Uterus (tissue), 4 donors: ENCODE data around the gene TMED4. TPM values are rescaled to one million over a fixed set of nuclear protein-coding genes. Genes with fewer than 3 reads are reported as not detected.

Experiments
- DNase-seq, 2 donors: peaks; one replicate each; pipeline ENCODE4 v3.0.0-alpha.2; 2019 to 2020
- H3K27ac ChIP-seq, 2 donors: fragments of 200-600 bp; sonication (generic); 1 replicate in 1 of 2; 2 replicates in 1 of 2; pipeline ENCODE4 v1.5.1; 2016 to 2018
- H3K27me3 ChIP-seq, 2 donors: fragments of 200-600 bp; sonication (generic); one replicate each; pipeline ENCODE4 v1.5.1; 2018 to 2019; ENCODE audit warnings: control low read depth in 1 of 2
- H3K36me3 ChIP-seq, 2 donors: fragments of 200-600 bp; sonication (generic); one replicate each; pipeline ENCODE4 v1.5.1; 2019; ENCODE audit warnings: control low read depth in 1 of 2
- H3K4me1 ChIP-seq, 2 donors: fragments of 200-600 bp; sonication (generic); one replicate each; pipeline ENCODE4 v1.5.1; 2018 to 2019; ENCODE audit warnings: control low read depth in 1 of 2
- H3K4me3 ChIP-seq, 2 donors: fragments of 200-600 bp; sonication (generic); 1 replicate in 1 of 2; 2 replicates in 1 of 2; pipeline ENCODE4 v1.5.1; 2018 to 2019; ENCODE audit warnings: mild to moderate bottlenecking in 1 of 2
- H3K9me3 ChIP-seq, 2 donors: fragments of 200-600 bp; sonication (generic); one replicate each; pipeline ENCODE4 v1.5.1; 2019; ENCODE audit warnings: control low read depth in 1 of 2
- CTCF ChIP-seq, 4 experiments: fragments of 200-600 bp in 2 of 4; fragments of 450-650 bp in 2 of 4; sonication (generic) in 2 of 4; IDR thresholded peaks; one replicate each; pipeline ENCODE4 v1.5.1; 2016 to 2019; ENCODE audit warnings: antibody characterized with exemption in 4 of 4, mild to moderate bottlenecking in 2 of 4, moderate library complexity in 1 of 4
- POLR2A ChIP-seq, 2 donors: fragments of 450-650 bp; IDR thresholded peaks; one replicate each; pipeline ENCODE4 v1.6.1; 2016; ENCODE audit warnings: antibody characterized with exemption in 2 of 2, mild to moderate bottlenecking in 1 of 2, moderate library complexity in 1 of 2
- intact Hi-C: fragments of 100-400 bp; cut with DNase I; formaldehyde crosslinking; loops from one replicate; pipeline ENCODE4 v1.15.1; 2023; ENCODE audit warnings: low total_unique reads
- total RNA-seq, 4 donors: library from RNA; depleted of rRNA in 3 of 4; stranded (reverse); fragments of >200 nt in 3 of 4; gene quantifications; one replicate each; pipeline versions ENCODE4 v1.1.0 to v1.2.4, GENCODE V29; 2014 to 2023
- donor health status: DM: yes; HTN: yes; CAD: no.

TMED4 gene
- total RNA-seq, 4 donors from 2014 or later, result 37.9 to 403 (median 85.8) TPM

GRCh38 chr7:44533301-44534055 lies 48.6 kb downstream of the TMED4 start:
- Histone ChIP-seq H3K9me3 (no peaks in the 10 kb centered on the region), H3K36me3 (no peaks in the 10 kb centered on the region), H3K4me3 (no peak overlapping the region), H3K27ac (no peak overlapping the region), H3K27me3 (no peaks in the 10 kb centered on the region), H3K4me1 (no peaks in the 10 kb centered on the region)
- DNase-seq, result no peak
- intact Hi-C loops, result no loop called here
- no peak for TF ChIP-seq CTCF (IDR thresholded peaks at IDR 0.05)
- no peak for TF ChIP-seq POLR2A (IDR thresholded peaks at IDR 0.05)

- no peak for DNase-seq
- Histone ChIP-seq H3K27ac (no peak overlapping the region), H3K9me3 (peaks cover 0 to 5% of the 10 kb centered on the region in 2 donors), H3K4me3 (no peak overlapping the region), H3K27me3 (no peaks in the 10 kb centered on the region), H3K4me1 (no peaks in the 10 kb centered on the region), H3K36me3 (no peaks in the 10 kb centered on the region)
- TF ChIP-seq CTCF (IDR thresholded peaks at IDR 0.05) (no peak), POLR2A (IDR thresholded peaks at IDR 0.05) (no peak)
- intact Hi-C loops, result no loop called here
Observed at GRCh38 chr7:44531421-44532380, 50.3 kb downstream of the TMED4 start.

GRCh38 chr7:44530990-44531389 lies 51.0 kb downstream of the TMED4 start:
- no peaks in the 10 kb centered on the region for H3K4me1 ChIP-seq
- no peak overlapping the region for H3K27ac ChIP-seq
- no peaks in the 10 kb centered on the region for H3K27me3 ChIP-seq
- DNase-seq, result no peak
- intact Hi-C loops, result no loop called here
- TF ChIP-seq POLR2A (IDR thresholded peaks at IDR 0.05) (no peak), CTCF (IDR thresholded peaks at IDR 0.05) (no peak)
- no peaks in the 10 kb centered on the region for H3K36me3 ChIP-seq
- H3K9me3 ChIP-seq, result peaks cover 0 to 10% of the 10 kb centered on the region in 2 donors
- no peak overlapping the region for H3K4me3 ChIP-seq

Other genes with a start within 250 kb of the TMED4 start
- 100 to 1,000 TPM in 1 of 4 donors, 10 to 100 TPM in 3; 28.5 to 115 (median 52.6) TPM for gene NUDCD3, start 91.6 kb downstream of the TMED4 start, total RNA-seq
- under 1 TPM in 1 of 4 donors, not detected in 3; 0.49 TPM for gene NPC1L1, start 40.9 kb downstream of the TMED4 start, total RNA-seq
- gene DDX56, start 8.3 kb downstream of the TMED4 start, total RNA-seq, result 10 to 100 TPM; 35.9 to 75.8 (median 45.2) TPM
- 10 to 100 TPM; 38.2 to 97.6 (median 78.6) TPM for gene OGDH, start 24.4 kb upstream of the TMED4 start, total RNA-seq
- gene ZMIZ2, start 166.6 kb upstream of the TMED4 start, total RNA-seq, result 10 to 100 TPM in 2 of 4 donors, 1 to 10 TPM in 2; 2.8 to 97.0 (median 12.2) TPM
- gene PPIA, start 214.4 kb upstream of the TMED4 start, total RNA-seq, result 1,000 to 10,000 TPM in 1 of 4 donors, 100 to 1,000 TPM in 3; 474 to 1,393 (median 544) TPM